K562 (cell line): Measurements from ENCODE around the gene MTHFR. TPM values are rescaled to one million over a fixed set of nuclear protein-coding genes. Genes with fewer than 3 reads are reported as not detected.
A peak's percentile ranks its signal among the peaks of the same experiment; 100 is the strongest.

Experiments used
- BACH1 ChIP-seq: fragments of 200-800 bp; sonication (Bioruptor generic); IDR thresholded peaks from 2 replicates; pipeline ENCODE4 v1.6.1; 2016; ENCODE audit warnings: missing genetic modification characterization, missing compliant biosample characterization
- CBX2 ChIP-seq: fragments of 200-600 bp; sonication (generic); IDR thresholded peaks from one replicate; pipeline ENCODE4 v1.6.1; 2012; ENCODE audit warnings: mild to moderate bottlenecking, low read length, inconsistent platforms; ENCODE audit not compliant: insufficient read depth, poor library complexity, severe bottlenecking
- CEBPG ChIP-seq, 3 experiments: fragments of 200-800 bp in 1 of 3; sonication (Bioruptor generic) in 1 of 3; sonication (generic) in 1 of 3; formaldehyde crosslinking in 1 of 3; IDR thresholded peaks in 2 of 3; conservative IDR thresholded peaks in 1 of 3; 2 replicates each; pipeline versions ENCODE4 v1.6.1 to v1.8.0; 2016 to 2022; ENCODE audit warnings: missing compliant biosample characterization in 2 of 3, missing genetic modification characterization in 2 of 3, mild to moderate bottlenecking in 1 of 3, missing genetic modification reagents in 1 of 3
- GMEB1 ChIP-seq: fragments of 250-450 bp; sonication (Bioruptor Pico); IDR thresholded peaks from 2 replicates; pipeline ENCODE4 v1.4.0; 2020; ENCODE audit warnings: mild to moderate bottlenecking
- HDAC1 ChIP-seq, 2 experiments: fragments of 450-650 bp; IDR thresholded peaks; 2 replicates each; pipeline ENCODE4 v1.6.1; 2016 to 2017; ENCODE audit warnings: inconsistent platforms in 1 of 2, mild to moderate bottlenecking in 1 of 2, moderate library complexity in 1 of 2
- HDAC6 ChIP-seq: IDR thresholded peaks from 2 replicates; pipeline ENCODE4 v1.6.1; 2012; ENCODE audit warnings: low read depth, mild to moderate bottlenecking, control low read depth, inconsistent platforms, low read length, moderate library complexity
- HMG20A ChIP-seq: fragments of 450-650 bp; formaldehyde crosslinking; conservative IDR thresholded peaks from 2 replicates; pipeline ENCODE4 v1.4.0; 2020; ENCODE audit warnings: mild to moderate bottlenecking, mixed read lengths
- KLF10 ChIP-seq: fragments of 250-450 bp; sonication (Bioruptor Pico); IDR thresholded peaks from 2 replicates; pipeline ENCODE4 v1.6.1; 2021; ENCODE audit warnings: matching md5 sums
- MCM7 ChIP-seq, 2 experiments: fragments of 450-650 bp; IDR thresholded peaks; 2 replicates each; pipeline ENCODE4 v1.6.1; 2016 to 2018
- NFE2L1 ChIP-seq: fragments of 450-650 bp; IDR thresholded peaks from 2 replicates; pipeline ENCODE4 v1.6.1; 2016; ENCODE audit warnings: missing genetic modification characterization, low read depth, mild to moderate bottlenecking, missing compliant biosample characterization, moderate library complexity, borderline replicate concordance
- POLR2A ChIP-seq: fragments of 450-650 bp; conservative IDR thresholded peaks from 2 replicates; pipeline ENCODE4 v1.6.1; 2016
- RBBP5 ChIP-seq: fragments of 200-600 bp; sonication (generic); IDR thresholded peaks from 2 replicates; pipeline ENCODE4 v1.6.1; 2012; ENCODE audit warnings: borderline replicate concordance, mild to moderate bottlenecking, low read length, control low read depth, inconsistent platforms; ENCODE audit not compliant: insufficient read depth, poor library complexity, severe bottlenecking
- SP2 ChIP-seq: IDR thresholded peaks from 2 replicates; pipeline ENCODE4 v1.6.1; 2011; ENCODE audit warnings: mild to moderate bottlenecking, low read depth, low read length, moderate library complexity; ENCODE audit not compliant: poor library complexity, severe bottlenecking; ENCODE audit errors: extremely low read depth
- ZKSCAN1 ChIP-seq: fragments of 150-350 bp; IDR thresholded peaks from 2 replicates; pipeline ENCODE4 v1.6.1; 2016; ENCODE audit warnings: low read depth, low read length
- ZNF318 ChIP-seq, 2 experiments: fragments of 450-650 bp; IDR thresholded peaks; 2 replicates each; pipeline ENCODE4 v1.6.1; 2016; ENCODE audit warnings: mild to moderate bottlenecking in 2 of 2, borderline replicate concordance in 1 of 2, low read depth in 1 of 2, moderate library complexity in 1 of 2
- ZNF584 ChIP-seq: fragments of 200-800 bp; sonication (Bioruptor generic); IDR thresholded peaks from 2 replicates; pipeline ENCODE4 v1.6.1; 2016; ENCODE audit warnings: low read depth, mild to moderate bottlenecking, missing genetic modification characterization, missing compliant biosample characterization
- polyA plus RNA-seq, 8 experiments: library from polyadenylated mRNA; depleted of rRNA in 4 of 8; stranded (reverse) in 5 of 8; unstranded in 3 of 8; fragments of >200 nt; fragmentation: Nextera tagmentation in 2 of 8; fragmentation: Illumina TruSeq in 1 of 8; extraction: Ambion mirVana in 2 of 8; extraction: Trizol in 1 of 8; gene quantifications; 2 replicates each; pipeline versions ENCODE4 v1.2.1 to v1.2.3, GENCODE V29; 2011 to 2014; ENCODE audit warnings: inconsistent platforms in 1 of 8, missing spikeins in 1 of 8
- total RNA-seq, 7 experiments: library from RNA; depleted of rRNA in 6 of 7; stranded (reverse); fragments of >200 nt in 6 of 7; fragmentation: Illumina TruSeq in 2 of 7; extraction: Trizol in 2 of 7; gene quantifications; 2 replicates each; pipeline versions ENCODE4 v1.2.1 to v1.2.3, GENCODE V29; 2011 to 2021; ENCODE audit warnings: low replicate concordance in 1 of 7

MTHFR gene
- total and polyA plus RNA-seq, 9 of the 15 experiments (the other 6 are each of a cell fraction or from before 2014, with no cell fraction given): 5.0 to 104 (median 62.6) TPM

- TF ChIP-seq ZNF318 (IDR thresholded peaks at IDR 0.05; ENCODE audit: borderline replicate concordance in 1 of 2, low read depth in 1 of 2) (no peak), HDAC6 (no peak), BACH1 (tag) (no peak), CBX2 (no peak), CEBPG (CRISPR knock-in tag; IDR thresholded peaks at IDR 0.05) (no peak), CEBPG (tag; conservative IDR thresholded peaks at IDR 0.05 in 1 of 2, IDR thresholded peaks at IDR 0.05 in 1 of 2) (no peak), ZNF584 (CRISPR knock-in tag) (no peak; the same call in 1 of the 2 replicates), HDAC1 (IDR thresholded peaks at IDR 0.05) (peak in 1 of 2 experiments; percentile 90; a peak in 2 of 4 replicates), MCM7 (IDR thresholded peaks at IDR 0.05) (no peak), POLR2A (peak; percentile 81), NFE2L1 (tag) (no peak), SP2 (no peak), RBBP5 (peak; percentile 3), ZKSCAN1 (no peak), KLF10 (CRISPR knock-in tag) (no peak), HMG20A (no peak), GMEB1 (CRISPR knock-in tag) (no peak)
Observed at GRCh38 chr1:11802973-11803885, 2.5 kb downstream of the MTHFR start (continued).
